ENCODE data around the gene ARID3B.
"Not testable (repeated sequence)": the region's sequence is repeated elsewhere in the genome, so short reads cannot be mapped to it uniquely, and the experiment has no call there.

ARID3B gene

GRCh38 chr15:74535388-74536084 lies 5.5 kb upstream of the ARID3B start:
- DNase-seq (ENCODE audit: low read depth in 2 of 2), result no peak

- no peak for DNase-seq (ENCODE audit: low read depth in 2 of 2)
Measured at GRCh38 chr15:74537736-74538135, 3.3 kb upstream of the ARID3B start.

- DNase-seq (ENCODE audit: low read depth in 2 of 2), result not testable (repeated sequence)
Measured at GRCh38 chr15:74539521-74539920, 1.5 kb upstream of the ARID3B start.

DNA sequence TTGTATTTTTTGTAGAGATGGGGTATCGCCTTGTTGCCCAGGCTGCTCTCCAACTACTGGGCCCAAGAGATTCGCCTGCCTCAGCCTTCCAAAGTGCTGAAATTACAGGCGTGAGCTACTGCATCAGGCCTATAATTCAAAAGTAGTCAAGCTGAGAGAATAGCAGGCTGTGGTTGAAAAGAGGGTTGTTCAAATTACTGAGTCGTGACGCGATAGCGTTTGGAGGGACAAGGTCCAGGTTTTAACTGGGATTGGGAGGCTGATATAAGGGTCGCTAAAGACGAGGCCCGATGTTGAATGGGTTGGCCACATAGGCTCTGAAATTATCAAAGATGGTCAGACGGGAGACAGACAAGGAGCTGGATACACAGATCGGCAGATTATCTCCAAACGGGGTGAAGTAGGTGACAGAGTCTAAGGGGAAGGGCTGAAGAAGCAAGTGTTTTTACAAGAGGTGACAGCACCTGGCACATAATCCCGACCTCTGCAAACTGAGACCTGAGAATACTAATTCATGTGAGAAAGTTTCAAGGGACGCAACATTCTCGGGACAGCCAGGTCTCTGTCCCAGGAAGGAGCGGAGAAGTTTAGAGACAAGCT lies 759 bp upstream of the ARID3B start:
- no peak for DNase-seq (ENCODE audit: low read depth in 2 of 2)

- DNase-seq (ENCODE audit: low read depth in 2 of 2), result peak; percentile 67 to 74
Measured at GRCh38 chr15:74541494-74542165, 610 bp downstream of the ARID3B start.

GRCh38 chr15:74542166-74543042 lies 1.4 kb downstream of the ARID3B start:
- DNase-seq (ENCODE audit: low read depth in 2 of 2), result no peak

DNA sequence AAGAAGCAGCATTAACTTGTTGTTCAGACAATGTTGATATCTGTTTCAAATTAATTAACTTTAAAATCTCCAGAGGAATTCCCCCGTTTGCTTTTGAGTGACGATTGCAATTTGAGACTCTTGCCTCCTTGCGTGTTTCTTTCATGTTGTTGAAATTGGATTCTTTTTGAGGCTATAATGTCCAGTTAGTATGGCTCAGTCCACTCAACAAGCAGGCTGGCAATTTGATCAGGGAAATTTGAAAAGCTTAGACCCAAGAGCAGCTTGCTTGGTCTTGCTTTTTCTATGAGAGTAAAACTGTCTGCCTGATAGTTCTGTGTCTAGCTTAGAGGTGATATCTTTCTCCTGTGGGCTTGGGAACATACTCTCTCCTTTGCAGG lies 2.0 kb downstream of the ARID3B start:
- DNase-seq (ENCODE audit: low read depth in 2 of 2), result no peak

DNA sequence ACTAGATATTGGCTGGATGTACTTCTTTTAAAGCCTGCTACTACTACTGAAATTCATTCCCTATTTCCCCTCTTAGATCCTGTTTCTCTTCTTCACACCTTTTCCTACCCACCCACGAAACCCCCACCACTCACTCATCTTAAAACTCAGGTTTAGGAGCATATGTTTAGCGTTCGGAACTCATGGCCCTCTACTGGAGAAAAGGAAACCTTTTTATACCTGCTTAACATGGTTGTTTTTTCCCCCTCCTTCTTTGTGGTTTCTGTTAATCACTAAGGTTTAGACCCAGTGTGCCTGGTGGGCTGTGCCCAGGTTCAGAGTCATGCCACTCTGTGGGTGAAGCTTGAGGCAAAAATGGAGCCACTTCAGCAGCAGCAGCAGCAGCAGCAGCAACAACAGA lies 2.6 kb downstream of the ARID3B start:
- peak in 1 of 2 donors; percentile 10 for DNase-seq (ENCODE audit: low read depth in 2 of 2)

DNA sequence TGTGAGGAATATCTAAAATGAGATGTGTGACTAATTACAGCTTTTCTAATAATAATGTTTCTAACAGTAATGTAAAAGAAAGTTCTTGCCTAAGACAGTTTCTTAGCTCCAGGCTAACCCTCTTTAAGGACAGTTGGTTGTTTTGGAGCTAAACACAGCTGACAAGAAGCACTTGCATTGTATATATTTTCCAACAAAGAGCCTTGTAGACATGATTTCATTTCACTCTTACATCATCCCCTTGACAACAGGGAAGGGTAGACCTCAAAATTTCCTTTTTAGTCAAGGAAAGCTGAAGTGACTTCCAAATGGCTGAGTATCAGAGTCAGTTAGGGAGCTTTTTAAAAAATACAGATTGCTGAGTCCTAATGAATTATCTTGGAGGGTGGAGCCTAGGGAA lies 4.1 kb downstream of the ARID3B start:
- no peak for DNase-seq (ENCODE audit: low read depth in 2 of 2)

DNA sequence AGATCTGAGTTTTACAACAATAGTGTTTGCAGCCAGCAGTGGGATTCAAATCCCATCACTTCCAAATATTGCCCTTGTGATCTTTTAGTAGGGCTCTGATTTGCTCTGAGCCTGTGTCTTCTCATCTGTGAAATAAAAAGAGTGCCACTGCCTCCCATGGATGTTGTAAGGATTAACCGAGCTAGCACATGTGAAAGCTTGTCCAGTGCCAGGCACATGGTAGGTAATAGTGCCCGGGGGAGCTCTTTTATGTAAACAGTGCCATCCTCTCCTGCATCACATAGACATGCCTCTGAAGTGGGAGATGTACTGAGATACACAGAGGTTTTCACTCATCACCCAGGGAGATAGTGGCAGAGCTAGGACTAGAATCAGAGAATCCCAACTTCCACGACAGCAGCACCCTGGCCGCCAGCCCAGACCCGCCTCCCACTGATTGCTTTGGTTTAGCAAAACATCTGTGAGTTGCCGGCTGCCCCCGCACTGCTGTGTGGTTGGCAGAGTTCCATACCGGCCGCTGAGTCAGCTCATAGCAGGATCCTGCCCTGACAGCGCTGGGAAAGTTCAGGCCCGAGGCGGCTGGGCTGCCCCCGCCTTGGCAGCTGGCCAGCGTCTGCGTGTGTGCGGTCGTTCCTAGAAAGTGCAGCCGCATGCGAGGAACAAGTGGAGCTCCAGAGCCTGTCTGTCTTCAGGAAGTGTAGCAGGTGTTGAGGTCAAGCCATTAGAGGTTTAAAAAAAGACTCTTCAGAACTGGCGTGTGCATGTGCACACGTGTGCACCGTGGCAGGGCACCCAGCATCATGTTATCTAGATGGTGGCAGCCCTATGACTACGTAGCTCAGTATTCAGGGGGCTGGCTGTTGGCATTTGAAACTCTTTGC lies 5.0 kb downstream of the ARID3B start:
- peak; percentile 97 for DNase-seq (ENCODE audit: low read depth in 2 of 2)

DNA sequence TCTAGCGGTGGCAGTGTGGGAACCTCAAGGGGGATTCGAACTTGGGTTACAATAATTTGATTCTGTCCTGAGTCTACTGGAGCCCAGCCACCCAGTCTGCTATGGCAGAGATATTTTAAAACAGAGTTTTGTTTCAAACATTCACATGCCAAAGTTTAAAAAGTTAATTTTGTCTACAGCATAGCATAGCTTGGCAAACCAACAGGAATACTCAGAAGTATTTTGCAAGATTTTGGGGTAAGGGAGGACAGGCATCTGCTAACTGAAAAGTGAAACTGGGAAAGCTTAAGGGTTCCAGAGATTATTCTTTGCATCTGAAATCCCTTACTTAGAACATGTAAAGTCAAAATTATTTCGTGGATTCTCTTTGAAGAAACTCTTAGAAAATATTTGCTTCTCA lies 6.6 kb downstream of the ARID3B start:
- DNase-seq (ENCODE audit: low read depth in 2 of 2), result no peak

DNA sequence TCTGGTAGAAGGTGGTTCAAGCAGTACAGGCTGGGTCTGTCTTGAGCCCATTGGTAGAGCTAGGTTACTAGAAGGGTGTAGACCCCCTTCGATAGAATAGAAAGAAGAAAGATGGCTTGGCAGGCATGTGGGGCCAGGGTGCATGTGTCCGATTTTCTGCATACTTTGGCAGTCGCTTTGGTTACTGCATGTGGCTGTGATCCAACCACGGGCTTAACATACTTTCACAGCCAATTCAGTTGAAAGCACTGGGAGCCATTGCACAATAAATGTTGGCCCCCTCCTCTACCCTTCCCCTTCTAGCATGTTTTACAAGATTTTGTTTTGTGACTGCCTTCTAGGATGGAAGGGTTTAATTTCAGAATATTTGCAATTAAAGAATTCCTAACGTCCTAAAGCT lies 7.2 kb downstream of the ARID3B start:
- no peak for DNase-seq (ENCODE audit: low read depth in 2 of 2)

DNA sequence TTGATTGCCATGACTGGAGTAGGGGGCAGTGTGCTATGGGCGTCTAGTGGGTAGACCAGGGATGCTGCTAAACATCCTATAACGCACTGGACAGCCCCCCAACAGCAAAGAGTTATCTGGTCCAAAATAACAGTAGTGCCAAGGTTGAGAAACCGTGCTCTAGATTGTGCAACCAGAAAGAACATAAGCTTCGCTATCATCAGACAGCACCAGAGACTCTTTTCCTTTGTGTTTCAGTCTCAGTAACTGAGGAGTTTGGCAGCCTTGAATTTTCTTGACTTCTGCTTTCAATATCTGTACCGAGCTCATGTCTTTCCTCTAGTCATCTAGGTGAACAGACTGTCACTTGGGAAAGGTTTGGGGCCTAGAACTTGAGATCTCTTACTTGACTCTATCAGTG lies 8.8 kb downstream of the ARID3B start:
- no peak for DNase-seq (ENCODE audit: low read depth in 2 of 2)

DNA sequence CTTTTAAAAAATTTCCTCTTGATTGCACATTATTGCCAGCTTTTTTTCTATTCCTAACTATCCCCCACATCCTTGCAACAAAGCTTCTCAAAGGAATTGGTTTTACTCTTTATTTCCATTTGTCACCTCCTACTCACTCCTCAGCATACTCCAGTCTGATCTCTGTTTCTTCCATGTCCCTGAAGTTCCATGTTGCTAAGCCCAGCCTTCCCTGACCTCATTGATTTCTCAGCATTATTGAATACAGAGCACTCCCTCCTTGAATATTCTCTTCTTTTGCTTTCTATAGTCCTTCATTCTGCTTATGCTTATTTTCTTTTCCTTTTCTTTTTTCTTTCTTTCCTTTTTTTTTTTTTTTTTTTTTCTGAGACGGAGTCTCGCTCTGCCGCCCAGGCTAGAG lies 10.7 kb downstream of the ARID3B start:
- no peak for DNase-seq (ENCODE audit: low read depth in 2 of 2)

DNA sequence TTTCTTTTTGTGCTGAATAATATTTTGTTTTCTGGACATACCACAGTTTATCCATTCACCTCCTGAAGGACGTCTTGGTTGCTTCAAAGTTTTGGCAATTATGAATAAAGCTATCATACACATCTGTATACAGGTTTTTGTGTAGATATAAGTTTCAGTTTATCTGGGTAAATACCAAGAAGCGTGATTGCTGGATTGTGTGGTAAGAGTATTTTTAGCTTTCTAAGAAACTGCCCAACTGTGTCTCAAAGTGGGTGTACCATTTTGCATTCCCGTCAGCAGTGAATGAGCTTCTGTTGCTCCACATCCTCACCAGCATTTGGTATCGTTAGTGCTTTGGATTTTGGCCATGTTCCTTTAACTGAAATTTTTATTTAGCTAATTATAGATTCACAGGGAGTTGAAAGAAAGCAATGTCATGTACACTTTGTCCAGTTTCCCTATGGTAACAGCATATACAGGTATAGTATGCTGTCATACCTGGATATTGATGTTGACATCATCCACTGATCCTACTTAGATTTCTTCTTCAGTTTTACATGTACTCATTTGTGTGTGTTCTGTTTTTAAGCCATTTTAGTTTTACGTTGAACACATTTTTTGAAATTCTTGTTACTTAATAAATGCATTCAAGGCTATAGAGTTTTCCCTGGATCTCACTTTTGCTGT lies 11.9 kb downstream of the ARID3B start:
- DNase-seq (ENCODE audit: low read depth in 2 of 2), result no peak

GRCh38 chr15:74555192-74555591 lies 14.2 kb downstream of the ARID3B start:
- DNase-seq (ENCODE audit: low read depth in 2 of 2), result no peak

DNA sequence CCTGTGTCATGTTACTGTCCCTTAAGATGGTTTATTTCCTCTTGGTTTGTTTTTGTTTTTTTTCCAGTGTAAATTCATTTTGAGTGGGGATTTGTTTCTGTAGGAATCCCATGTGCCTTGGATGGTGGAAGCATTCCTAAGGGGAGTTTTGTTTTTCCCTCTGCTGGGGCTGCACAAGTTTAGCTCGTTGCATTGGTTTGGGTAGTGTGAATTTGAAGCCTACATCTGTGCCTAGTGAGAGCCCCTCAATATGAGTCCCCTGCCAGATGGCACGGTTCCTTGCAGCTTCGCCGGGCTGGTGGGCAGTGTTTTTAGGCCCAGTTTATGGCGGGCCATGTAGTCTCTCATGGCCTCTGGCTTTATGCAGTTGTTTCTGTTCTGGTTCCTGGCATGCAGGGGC lies 17.7 kb downstream of the ARID3B start:
- no peak for DNase-seq (ENCODE audit: low read depth in 2 of 2)

- no peak for DNase-seq (ENCODE audit: low read depth in 2 of 2)
Measured at GRCh38 chr15:74563442-74563841, 22.4 kb downstream of the ARID3B start.

GRCh38 chr15:74564182-74564581 lies 23.2 kb downstream of the ARID3B start:
- DNase-seq (ENCODE audit: low read depth in 2 of 2), result no peak

- no peak for DNase-seq (ENCODE audit: low read depth in 2 of 2)
Measured at GRCh38 chr15:74565381-74566085, 24.5 kb downstream of the ARID3B start.
